Breast epithelium (tissue), 4 donors: ENCODE data around the gene AKAP9. TPM values are rescaled to one million over a fixed set of nuclear protein-coding genes. Genes with fewer than 3 reads are reported as not detected.
"Not testable (repeated sequence)": the region's sequence is repeated elsewhere in the genome, so short reads cannot be mapped to it uniquely, and the experiment has no call there.

Experiments used
- DNase-seq, 2 donors: peaks; one replicate each; pipeline ENCODE4 v3.0.0-alpha.2; 2019; ENCODE audit warnings: low spot score in 2 of 2
- H3K27ac ChIP-seq, 2 donors: fragments of 200-600 bp; sonication (generic) in 1 of 2; one replicate each; pipeline ENCODE4 v1.5.1; 2016 to 2019; ENCODE audit warnings: mild to moderate bottlenecking in 1 of 2
- H3K27me3 ChIP-seq, 2 donors: fragments of 200-600 bp; sonication (generic) in 1 of 2; one replicate each; pipeline versions ENCODE4 v1.5.1 to v1.6.0; 2017 to 2019; ENCODE audit warnings: control low read depth in 1 of 2, mild to moderate bottlenecking in 1 of 2
- H3K36me3 ChIP-seq: fragments of 200-600 bp; one replicate; pipeline ENCODE4 v1.5.1; 2019
- H3K4me1 ChIP-seq, 2 donors: fragments of 200-600 bp; sonication (generic); one replicate each; pipeline ENCODE4 v1.5.1; 2016 to 2019; ENCODE audit warnings: control low read depth in 1 of 2
- H3K4me3 ChIP-seq, 3 donors: fragments of 200-600 bp; sonication (generic); 1 replicate in 2 of 3; 2 replicates in 1 of 3; pipeline ENCODE4 v1.5.1; 2016 to 2019; ENCODE audit warnings: mild to moderate bottlenecking in 3 of 3, moderate library complexity in 2 of 3
- H3K9me3 ChIP-seq, 2 donors: fragments of 200-600 bp; sonication (generic) in 1 of 2; one replicate each; pipeline ENCODE4 v1.5.1; 2016 to 2019; ENCODE audit warnings: control low read depth in 1 of 2
- CTCF ChIP-seq, 3 donors: fragments of 450-650 bp; IDR thresholded peaks; one replicate each; pipeline ENCODE4 v1.5.1; 2016 to 2017; ENCODE audit warnings: antibody characterized with exemption in 3 of 3, mild to moderate bottlenecking in 3 of 3, moderate library complexity in 3 of 3
- POLR2A ChIP-seq: fragments of 450-650 bp; IDR thresholded peaks from one replicate; pipeline ENCODE4 v1.6.1; 2016; ENCODE audit warnings: antibody characterized with exemption, mild to moderate bottlenecking, moderate library complexity
- POLR2AphosphoS5 ChIP-seq, 3 donors: sonication (generic); formaldehyde crosslinking; IDR thresholded peaks; one replicate each; pipeline ENCODE4 v1.6.1; 2017; ENCODE audit warnings: antibody characterized with exemption in 3 of 3
- intact Hi-C: fragments of 100-400 bp; cut with DNase I; formaldehyde crosslinking; loops from one replicate; pipeline ENCODE4 v1.15.1; 2023; ENCODE audit warnings: low total_unique reads
- total RNA-seq, 3 donors: library from RNA; depleted of rRNA; stranded (reverse); fragments of >200 nt; gene quantifications; one replicate each; pipeline ENCODE4 v1.1.0, GENCODE V29; 2016

The AKAP9 gene
- total RNA-seq, 3 donors from 2014 or later: 73.3 to 193 (median 124) TPM

DNA sequence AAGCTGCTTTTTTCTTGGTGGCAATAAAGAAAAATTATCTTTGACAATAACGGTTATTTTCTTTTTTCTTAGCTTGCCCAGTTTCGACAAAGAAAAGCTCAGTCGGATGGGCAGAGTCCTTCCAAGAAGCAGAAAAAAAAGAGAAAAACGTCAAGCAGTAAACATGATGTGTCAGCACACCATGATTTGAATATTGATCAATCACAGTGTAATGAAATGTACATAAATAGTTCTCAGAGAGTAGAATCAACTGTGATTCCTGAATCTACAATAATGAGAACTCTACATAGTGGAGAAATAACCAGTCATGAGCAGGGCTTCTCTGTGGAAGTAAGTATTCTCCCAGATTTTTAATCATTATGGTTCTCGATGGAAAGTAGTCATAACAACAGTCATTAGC, 33.0 kb downstream of the AKAP9 start:
- Histone ChIP-seq H3K36me3 (no peaks in the 10 kb centered on the region), H3K4me3 (no peak overlapping the region), H3K27ac (no peak overlapping the region), H3K27me3 (no peaks in the 10 kb centered on the region), H3K9me3 (no peaks in the 10 kb centered on the region), H3K4me1 (no peaks in the 10 kb centered on the region)
- no peak for DNase-seq
- TF ChIP-seq POLR2A (no peak), CTCF (IDR thresholded peaks at IDR 0.05) (no peak), POLR2AphosphoS5 (IDR thresholded peaks at IDR 0.05) (no peak)
- intact Hi-C loops: no loop called here

DNA sequence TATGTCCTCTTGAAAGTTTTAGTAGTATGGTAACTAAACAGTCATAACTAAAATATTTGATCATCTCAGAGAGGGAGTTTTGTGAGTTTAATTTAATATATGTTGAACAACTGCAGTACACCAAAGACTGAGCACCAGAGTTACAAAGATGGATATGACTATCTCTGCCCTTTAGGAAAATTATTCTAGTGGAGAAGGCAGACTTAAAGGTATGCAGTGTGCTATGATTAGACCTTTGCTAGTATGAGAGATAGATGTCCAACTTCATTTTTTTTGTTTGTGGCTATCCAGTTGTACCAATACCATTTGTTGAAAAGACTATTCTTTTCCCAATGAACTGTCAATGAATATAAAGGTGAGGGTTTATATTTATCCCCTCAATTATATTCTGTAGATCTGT, 33.4 kb downstream of the AKAP9 start:
- Histone ChIP-seq H3K27ac (no peak overlapping the region), H3K4me1 (no peaks in the 10 kb centered on the region), H3K4me3 (no peak overlapping the region), H3K36me3 (no peaks in the 10 kb centered on the region), H3K27me3 (no peaks in the 10 kb centered on the region), H3K9me3 (no peaks in the 10 kb centered on the region)
- TF ChIP-seq POLR2A: no peak
- TF ChIP-seq CTCF (IDR thresholded peaks at IDR 0.05): no peak
- TF ChIP-seq POLR2AphosphoS5 (IDR thresholded peaks at IDR 0.05): no peak
- intact Hi-C loops: no loop called here
- no peak for DNase-seq

- H3K9me3 ChIP-seq: no peaks in the 10 kb centered on the region
- H3K4me3 ChIP-seq: no peak overlapping the region
- no peaks in the 10 kb centered on the region for H3K4me1 ChIP-seq
- no peaks in the 10 kb centered on the region for H3K36me3 ChIP-seq
- no peak for TF ChIP-seq CTCF (IDR thresholded peaks at IDR 0.05)
- no peak for TF ChIP-seq POLR2AphosphoS5 (IDR thresholded peaks at IDR 0.05)
- no peak for TF ChIP-seq POLR2A
- no peaks in the 10 kb centered on the region for H3K27me3 ChIP-seq
- intact Hi-C loops: no loop called here
- H3K27ac ChIP-seq: no peak overlapping the region
- DNase-seq: no peak
Observed at GRCh38 chr7:91976743-91977142, 36.1 kb downstream of the AKAP9 start.

DNA sequence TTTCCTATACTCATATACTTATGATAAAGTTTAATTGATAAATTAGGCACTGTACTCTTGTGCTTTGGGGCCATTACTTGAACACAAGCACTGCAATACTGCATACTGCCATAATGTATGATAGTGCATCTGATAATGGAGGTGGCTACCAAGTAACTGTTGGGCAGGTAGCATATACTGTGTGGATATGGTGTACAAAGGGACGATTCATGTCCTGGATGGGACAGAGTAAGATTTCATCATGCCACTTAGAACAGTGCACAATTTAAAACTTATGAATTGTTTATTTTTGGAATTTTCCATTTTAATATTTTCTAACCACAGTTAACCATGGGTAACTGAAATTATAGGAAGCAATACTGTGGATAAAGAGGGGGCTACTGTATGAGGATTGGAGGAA, 38.9 kb downstream of the AKAP9 start:
- Histone ChIP-seq H3K4me1 (no peaks in the 10 kb centered on the region), H3K27ac (no peak overlapping the region), H3K36me3 (no peaks in the 10 kb centered on the region), H3K4me3 (no peak overlapping the region), H3K9me3 (no peaks in the 10 kb centered on the region), H3K27me3 (no peaks in the 10 kb centered on the region)
- DNase-seq: no peak
- intact Hi-C loops: no loop called here
- TF ChIP-seq POLR2A: no peak
- no peak for TF ChIP-seq POLR2AphosphoS5 (IDR thresholded peaks at IDR 0.05)
- no peak for TF ChIP-seq CTCF (IDR thresholded peaks at IDR 0.05)

DNA sequence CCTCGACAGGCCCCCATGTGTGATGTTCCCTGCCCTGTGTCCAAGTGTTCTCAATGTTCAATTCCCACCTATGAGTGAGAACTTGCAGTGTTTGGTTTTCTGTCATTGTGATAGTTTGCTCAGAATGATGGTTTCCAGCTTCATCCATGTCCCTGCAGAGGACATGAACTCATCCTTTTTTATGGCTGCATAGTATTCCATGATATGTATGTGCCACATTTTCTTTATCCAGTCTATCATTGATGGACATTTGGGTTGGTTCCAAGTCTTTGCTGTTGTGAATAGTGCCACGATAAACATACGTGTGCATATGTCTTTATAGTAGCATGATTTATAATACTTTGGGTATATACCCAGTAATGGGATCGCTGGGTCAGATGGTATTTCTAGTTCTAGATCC, 41.7 kb downstream of the AKAP9 start:
- H3K27ac ChIP-seq, H3K36me3 ChIP-seq, H3K4me3 ChIP-seq, H3K27me3 ChIP-seq, DNase-seq, H3K9me3 ChIP-seq, intact Hi-C loops, H3K4me1 ChIP-seq: not testable (repeated sequence)

DNA sequence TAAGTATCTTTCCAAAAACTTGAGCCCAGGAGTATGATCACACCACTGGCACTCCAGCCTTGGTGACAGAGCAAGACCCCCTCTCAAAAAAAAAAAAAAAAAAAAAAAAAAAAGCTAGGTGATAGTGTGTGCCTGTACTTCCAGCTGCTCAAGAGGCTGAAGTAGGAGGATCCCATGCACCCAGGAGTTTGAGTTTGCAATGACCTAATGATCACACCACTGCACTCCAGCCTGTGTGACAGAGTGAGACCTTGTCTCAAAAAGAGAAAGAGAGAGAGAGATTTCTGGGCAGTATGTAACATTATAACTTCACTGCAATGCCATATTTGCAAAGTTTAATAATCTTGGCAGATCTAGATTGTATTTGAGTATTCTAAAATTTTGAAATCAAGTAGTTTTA, 47.6 kb downstream of the AKAP9 start:
- Histone ChIP-seq H3K27ac (no peak overlapping the region), H3K9me3 (no peaks in the 10 kb centered on the region), H3K36me3 (no peaks in the 10 kb centered on the region), H3K4me1 (no peaks in the 10 kb centered on the region), H3K4me3 (no peak overlapping the region), H3K27me3 (no peaks in the 10 kb centered on the region)
- TF ChIP-seq POLR2AphosphoS5 (IDR thresholded peaks at IDR 0.05) (no peak), CTCF (IDR thresholded peaks at IDR 0.05) (no peak)
- intact Hi-C loops: no loop called here
- DNase-seq: no peak
